ENCODE data around the gene CBL.
"Not testable (repeated sequence)": the region's sequence is repeated elsewhere in the genome, so short reads cannot be mapped to it uniquely, and the experiment has no call there.

CBL gene

DNA sequence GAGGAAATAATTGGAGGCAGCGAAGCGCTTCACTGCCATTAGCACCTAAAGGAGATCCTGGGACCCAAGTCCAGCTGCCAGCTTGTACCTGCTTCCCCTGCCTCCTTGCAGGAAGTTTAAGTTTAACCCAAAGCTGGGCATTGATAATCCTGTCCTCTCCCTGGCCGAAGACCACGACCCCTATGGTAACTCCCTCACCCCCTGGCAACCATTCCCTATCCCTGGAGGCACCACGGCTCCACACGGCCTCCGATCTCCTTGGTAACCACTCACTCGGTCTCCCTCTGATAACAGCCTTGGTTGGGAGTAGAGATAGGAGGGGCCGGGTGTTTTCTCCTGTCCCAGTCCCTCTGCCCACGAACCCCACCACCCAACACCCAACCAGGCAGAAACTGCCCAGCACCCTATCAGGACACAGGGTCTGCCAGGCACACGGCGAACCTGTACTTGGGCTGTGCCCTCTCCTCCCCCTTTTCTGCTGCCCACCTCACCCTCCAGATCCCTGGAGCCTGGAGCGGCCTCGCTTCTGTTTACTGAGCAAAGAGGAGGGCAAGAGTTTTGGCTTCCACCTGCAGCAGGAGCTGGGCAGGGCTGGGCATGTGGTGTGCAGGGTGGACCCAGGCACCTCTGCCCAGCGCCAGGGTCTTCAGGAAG lies 20.0 kb upstream of the CBL start:
- no peak for DNase-seq (ENCODE audit: low read depth)

DNA sequence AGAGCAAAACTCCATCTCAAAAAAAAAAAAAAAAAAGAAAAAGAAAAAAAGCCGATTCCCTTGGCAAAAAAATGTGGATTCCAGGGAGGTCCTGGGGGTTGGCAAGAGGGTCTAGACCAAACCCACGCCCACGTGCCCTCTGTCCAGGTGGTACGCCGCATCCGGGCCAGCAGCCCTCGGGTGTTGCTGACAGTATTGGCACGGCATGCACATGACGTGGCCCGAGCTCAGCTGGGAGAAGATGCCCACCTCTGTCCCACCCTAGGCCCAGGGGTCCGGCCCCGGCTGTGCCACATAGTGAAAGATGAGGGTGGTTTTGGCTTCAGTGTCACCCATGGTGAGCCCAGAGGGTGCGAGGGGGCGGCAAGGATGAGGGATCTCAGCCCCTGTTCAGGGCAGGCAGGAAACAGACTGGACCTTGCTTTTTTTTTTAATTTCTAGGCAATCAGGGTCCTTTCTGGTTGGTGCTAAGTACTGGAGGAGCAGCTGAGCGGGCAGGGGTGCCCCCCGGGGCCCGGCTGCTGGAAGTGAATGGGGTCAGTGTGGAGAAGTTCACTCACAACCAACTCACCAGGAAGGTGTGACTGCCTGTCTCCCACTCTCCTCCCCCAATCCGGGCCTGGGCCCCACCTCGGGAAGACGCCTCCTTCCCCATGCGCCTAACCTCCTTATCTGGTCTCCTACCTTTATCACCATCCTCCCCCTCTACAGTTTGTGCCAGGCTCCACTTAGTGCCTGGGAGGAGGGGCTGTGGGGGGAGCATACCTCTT lies 18.8 kb upstream of the CBL start:
- DNase-seq (ENCODE audit: low read depth) = no peak

DNA sequence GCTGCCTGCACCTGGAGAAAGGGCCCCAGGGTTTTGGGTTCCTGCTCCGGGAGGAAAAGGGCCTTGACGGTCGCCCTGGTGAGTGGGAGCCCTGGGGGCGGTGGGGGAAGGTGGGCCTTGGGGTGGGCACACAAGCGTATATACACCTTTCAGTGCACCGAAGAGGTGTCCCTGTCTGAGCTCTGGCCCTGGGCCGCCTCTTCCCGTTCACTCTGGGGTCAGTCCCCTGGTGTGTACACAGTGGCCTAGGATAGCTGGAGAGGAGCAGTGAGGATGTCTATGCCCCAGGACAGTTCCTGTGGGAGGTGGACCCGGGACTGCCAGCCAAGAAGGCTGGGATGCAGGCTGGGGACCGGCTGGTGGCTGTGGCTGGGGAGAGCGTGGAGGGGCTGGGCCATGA lies 18.1 kb upstream of the CBL start:
- DNase-seq (ENCODE audit: low read depth) = no peak

DNA sequence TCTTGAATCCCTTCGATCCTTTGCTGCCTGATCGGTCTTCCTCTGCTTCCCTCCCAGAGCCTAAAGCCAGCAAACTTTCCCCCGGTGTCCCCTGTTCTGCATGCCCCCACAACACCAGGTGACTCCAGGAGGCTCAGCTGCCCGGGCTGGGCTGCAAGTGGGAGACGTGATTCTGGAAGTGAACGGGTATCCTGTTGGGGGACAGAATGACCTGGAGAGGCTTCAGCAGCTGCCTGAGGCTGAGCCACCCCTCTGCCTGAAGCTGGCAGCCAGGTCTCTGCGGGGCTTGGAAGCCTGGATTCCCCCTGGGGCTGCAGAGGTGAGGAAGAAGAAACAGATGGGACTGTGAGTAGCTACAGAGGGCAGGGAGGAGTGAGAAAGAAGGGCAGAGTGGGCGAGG lies 17.3 kb upstream of the CBL start:
- no peak for DNase-seq (ENCODE audit: low read depth)

DNA sequence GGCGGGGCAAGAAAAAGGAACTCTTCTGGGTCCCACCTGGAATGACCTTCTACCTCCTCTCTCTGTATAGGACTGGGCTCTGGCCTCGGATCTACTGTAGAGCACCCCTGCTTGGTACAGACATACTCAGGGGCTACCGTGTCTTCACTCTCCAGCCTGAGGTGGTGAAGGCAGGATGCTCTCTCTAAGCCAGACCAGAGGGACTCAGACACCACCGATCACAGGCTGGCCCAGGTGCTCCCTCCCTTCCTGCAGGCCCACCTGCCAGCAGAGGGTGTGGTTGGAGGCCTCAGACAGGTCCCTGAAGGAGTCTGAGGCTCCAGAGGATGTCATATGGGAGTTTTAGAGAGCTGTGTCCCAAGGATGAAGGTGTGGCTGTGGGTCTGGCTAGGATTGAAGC lies 16.7 kb upstream of the CBL start:
- DNase-seq (ENCODE audit: low read depth) = no peak

DNA sequence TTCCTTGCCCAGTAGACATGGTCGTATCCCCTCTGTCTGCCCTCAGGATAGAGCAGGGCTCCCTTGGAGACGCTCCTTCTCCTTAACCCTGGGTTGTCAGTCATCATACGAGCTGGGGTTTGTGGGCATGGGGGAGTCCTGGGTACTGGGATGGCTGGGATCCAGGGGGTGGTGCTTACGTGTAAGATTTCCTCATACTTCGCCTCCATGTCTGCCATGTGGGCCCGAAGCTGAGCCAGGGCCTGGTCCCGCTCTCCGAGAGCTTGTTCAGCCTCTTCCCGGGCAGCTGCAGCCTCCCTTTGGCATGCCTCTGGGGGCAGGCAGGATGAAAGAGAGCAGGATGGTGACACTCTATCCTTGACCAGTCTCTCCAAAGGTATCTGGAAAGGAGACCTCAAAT lies 15.6 kb upstream of the CBL start:
- no peak for DNase-seq (ENCODE audit: low read depth)

DNA sequence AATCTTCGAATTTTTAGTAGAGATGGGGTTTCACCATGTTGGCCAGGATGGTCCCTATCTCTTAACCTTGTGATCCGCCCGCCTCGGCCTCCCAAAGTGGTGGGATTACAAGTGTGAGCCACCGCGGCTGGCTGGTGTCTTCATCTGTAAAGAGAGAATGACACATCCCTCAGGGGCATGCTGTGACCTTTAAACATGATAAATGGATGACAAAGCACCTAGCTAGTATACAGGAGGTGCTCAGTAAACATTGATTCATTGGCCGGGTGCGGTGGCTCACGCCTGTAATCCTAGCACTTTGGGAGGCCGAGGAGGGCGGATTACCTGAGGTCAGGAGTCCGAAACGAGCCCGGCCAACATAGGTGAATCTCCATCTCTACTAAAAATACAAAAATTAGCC lies 14.9 kb upstream of the CBL start:
- DNase-seq (ENCODE audit: low read depth) = not testable (repeated sequence)

DNA sequence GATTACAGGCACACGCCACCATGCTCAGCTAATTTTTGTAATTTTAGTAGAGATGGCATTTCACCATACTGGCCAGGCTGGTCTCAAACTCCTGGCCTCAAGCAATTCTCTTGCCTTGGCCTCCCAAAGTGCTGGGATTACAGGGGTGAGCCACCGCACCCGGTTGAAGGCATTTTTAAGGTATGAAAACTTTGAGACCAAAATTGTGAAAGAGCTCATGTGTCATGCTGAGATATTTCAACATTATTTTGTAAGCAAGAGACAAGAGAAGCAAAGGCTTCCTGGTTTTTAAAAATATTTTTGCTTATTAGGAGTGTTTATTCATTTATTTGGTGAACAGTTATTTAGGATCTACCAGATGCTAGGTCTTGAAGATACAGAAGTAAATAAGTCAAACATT lies 14.0 kb upstream of the CBL start:
- DNase-seq (ENCODE audit: low read depth) = no peak

DNA sequence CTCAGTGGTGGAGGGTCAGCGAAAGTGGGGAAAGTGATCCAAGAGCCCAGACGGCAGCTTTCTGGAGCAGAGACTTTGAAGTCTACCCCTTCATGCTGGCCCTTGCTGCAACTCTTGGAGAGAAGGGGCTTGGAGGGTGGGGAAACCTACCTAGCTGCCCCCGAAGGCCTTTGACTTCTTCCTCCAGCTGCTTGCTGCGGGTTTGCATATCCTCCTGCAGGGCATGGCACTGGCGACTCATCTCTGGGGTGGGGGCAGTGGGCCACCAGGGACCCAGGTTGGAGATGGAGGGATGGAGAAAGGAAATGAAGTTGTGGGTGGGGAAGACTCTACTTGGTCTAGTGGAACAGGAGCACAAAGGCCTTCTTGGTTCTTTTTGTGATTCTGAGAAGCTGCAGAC lies 13.1 kb upstream of the CBL start:
- no peak for DNase-seq (ENCODE audit: low read depth)

DNA sequence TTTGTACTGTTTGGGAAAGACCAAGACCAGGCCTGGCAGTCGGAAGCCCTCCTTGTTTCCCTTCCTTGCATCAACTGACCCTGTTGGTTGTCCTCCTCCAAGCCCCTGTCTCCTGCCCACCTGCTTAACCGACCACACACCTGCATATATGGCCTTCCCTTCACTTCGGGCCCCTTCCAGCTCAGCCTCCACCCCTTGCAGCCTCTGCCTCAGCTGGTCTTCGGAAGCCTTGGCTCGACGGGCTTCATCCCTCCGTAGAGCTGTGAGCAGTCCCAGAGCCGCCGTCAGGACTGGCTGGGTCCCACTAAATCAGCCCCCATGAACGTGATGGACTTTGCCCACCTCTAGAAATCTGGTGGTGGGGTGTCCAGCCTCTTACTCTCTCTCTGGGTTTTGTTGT lies 12.5 kb upstream of the CBL start:
- DNase-seq (ENCODE audit: low read depth) = no peak

DNA sequence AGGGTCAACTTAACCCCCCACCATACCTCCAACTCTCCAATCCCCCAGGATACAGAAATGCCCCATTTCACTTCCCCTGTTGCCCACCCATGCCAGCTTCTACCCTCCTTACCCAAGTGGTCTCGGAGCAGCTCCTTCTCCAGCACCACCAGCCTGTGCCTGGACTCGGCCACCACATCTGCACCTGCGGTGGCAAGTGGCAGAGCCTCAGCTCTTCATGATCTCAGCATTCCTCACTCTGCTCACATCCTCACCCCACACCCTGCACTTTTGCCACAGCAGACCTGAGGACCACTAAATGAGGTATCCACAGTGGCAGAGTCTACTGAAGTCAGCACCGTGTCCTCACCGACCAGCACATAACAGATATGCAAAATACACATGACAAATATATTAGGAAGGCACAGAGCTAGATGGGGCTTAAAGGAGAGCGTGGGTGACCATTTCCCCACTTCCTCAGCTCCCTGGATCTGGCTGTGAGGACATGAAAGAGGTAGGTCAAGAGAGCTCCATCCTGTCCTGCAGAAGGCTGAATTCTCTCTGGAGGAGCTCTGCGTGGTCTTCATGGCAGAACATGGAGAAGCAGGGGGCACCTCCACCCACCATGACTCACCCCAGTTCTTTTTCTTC lies 11.2 kb upstream of the CBL start:
- DNase-seq (ENCODE audit: low read depth) = no peak

DNA sequence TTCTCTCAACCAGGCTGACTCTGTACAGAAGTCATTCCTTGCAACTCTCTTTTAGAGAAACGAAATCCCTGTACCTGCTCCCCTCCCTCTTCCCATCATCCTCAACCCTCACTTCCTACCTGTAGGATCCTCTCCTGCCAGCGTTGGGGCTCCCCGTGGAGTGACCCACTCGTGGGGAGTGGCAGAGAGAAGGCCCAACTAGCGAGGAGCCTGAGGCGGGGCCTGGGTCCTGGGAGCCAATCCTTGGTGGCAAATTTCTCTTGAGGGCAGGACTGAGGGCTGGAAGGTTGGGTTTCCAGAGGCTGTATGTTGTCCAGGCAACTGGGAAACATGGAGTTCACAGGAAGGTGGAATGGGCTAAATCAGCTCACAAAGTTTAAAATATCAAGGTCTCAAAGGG lies 10.5 kb upstream of the CBL start:
- DNase-seq (ENCODE audit: low read depth) = no peak

DNA sequence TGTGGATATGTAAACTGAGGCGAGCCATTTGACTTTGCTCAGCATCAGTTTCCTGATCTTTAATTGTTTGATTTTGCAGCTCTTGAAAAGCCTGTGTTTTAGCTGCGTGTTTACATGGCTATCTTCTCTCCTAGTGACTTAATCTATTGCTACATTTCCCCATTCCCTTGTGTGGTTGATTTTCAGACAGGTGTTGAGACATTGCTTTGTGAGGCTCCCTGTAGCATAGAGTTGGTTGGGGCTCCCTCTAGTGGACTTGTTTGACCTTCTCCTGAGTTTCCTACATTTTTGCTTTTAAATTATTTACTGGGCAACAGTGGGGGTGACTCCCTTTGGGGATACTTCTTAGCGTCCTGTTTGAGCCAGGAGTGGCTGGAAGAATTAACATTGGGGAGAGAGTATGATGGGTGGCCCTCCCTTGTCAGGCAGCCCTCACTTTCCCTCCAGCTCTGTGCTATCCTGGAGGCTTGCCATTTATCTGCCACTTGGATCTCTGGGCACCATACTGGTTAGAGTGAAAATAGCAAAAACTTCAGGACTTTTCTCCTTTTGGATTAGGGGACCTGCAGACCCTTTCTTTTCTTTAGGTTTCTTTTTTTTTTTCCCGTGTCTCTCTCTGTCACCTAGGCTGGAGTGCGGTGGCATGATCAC lies 9.2 kb upstream of the CBL start:
- peak; percentile 55 for DNase-seq (ENCODE audit: low read depth)

DNA sequence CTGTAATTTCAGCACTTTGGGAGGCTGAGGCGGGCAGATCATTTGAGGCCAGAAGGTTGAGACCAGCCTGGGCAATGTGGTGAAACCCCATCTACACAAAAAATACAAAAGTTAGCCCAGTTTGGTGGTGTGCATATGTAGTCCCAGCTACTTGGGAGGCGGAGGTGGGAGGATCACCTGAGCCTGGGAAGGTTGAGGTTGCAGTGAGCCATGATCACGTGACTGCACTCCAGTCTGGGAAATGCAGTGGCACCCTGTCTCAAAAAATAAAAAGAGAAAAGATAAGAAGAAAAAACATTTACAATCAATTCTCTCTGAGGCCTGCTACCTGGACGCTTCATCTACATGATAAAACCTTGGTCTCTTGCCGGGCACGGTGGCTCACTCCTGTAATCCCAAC lies 7.2 kb upstream of the CBL start:
- no peak for DNase-seq (ENCODE audit: low read depth)

DNA sequence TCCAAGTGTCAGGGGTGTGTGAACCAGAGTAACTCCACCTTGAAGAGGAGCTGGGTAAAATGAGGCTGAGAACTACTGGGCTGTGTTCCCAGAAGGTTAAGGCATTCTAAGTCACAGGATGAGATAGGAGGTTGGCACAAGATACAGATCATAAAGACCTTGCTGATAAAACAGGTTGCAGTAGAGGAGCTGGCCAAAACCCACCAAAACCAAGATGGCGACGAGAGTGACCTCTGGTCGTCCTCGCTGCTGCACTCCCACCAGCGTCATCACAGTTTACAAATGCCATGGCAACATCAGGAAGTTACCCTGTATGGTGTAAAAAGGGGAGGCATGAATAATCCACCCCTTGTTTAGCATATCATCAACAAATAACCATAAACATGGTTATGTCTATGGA lies 4.9 kb upstream of the CBL start:
- not testable (repeated sequence) for DNase-seq (ENCODE audit: low read depth)

DNA sequence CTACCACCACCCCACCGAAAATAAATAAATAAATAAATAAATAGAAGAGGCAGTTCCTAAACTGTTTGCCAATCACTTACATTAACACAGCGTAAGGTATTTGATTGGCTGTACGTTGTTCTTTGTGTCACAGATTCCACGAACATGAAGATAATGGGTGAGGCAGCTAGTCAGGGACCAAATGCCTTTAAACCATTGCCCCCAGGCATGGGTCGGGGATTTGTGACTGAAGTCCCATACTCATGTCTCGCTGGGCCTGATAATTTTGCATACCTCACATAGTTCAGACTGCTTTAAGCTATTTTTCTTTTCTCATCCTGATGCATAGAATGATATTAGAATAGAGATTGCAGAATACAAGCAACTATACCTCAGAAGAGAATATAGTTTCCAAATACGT lies 3.6 kb upstream of the CBL start:
- DNase-seq (ENCODE audit: low read depth) = no peak

DNA sequence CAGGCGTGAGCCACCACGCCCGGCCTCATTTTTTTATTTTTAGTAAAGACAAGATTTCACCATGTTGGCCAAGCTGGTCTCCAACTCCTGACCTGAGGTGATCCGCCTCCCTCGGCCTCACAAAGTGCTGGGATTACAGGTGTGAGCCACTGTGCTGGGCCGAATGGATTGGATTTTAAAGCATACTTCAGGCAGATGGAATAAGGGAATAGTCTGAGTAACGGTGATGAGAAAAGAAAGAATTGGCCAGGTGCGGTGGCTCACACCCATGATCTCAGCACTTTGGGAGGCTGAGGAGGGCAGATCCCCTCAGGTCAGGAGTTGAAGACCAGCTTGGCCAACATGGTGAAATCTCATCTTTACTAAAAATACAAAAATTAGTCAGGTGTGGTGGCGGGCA lies 2.1 kb upstream of the CBL start:
- DNase-seq (ENCODE audit: low read depth) = no peak

DNA sequence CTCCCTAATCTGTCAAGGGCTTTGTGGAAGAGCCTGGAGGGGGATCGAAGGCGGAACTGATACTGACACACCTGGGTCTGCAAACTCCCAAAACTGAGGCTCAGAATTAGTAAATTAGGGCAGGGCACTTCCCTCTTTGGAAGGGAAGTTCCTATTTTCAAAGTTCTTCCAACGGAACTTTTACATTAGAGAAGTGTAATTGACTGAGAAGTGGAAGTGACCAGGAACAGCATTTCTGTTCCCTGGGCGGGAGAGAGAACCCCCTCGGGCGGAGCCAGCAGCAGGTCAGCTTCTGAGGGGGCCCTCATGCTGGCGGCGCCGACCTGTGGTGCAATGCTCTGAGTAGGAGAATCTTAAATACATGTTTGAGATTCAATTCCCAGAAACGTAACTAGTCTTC lies 1.1 kb upstream of the CBL start:
- no peak for DNase-seq (ENCODE audit: low read depth)

DNA sequence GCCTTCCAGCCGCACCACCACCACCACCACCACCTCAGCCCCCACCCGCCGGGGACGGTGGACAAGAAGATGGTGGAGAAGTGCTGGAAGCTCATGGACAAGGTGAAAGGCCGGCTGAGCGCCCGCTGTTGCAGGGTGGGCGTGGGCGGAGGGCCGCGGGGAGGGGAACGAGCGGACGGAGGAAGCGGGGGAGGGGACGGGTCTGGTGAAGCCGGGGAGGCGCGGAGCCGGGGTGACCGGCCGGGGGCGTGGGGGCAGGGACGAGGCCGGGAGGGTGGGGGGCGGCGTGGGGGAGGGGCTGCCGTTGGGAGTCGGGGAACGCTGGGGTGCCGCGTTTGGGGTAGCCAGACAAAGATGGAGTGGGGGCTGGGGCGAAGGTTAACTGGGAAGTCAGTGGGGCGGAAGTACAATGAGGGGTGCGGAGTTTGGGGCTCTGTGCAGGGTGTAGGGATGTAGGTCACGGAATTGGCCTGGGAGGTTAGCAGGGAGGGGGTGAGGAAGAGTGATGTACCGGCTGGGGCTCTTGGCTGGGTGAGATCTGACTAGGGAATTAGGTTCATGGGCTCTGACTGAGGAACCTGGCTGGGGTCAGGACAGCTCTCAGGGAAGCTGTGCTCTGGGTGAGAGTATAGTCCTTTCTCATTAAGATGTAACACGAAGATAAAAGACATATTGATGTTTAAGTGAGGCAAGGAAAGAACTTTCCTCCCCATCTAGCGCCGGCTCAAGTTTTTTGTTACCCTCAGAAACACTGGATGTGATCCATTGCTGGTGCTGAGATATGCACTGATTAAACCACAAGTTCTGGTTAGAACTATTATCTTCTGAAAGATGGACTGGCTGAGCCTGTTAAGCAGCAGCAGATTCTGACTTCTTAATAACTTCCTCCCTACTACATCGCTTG lies 624 bp downstream of the CBL start:
- peak; percentile 18 for DNase-seq (ENCODE audit: low read depth)

DNA sequence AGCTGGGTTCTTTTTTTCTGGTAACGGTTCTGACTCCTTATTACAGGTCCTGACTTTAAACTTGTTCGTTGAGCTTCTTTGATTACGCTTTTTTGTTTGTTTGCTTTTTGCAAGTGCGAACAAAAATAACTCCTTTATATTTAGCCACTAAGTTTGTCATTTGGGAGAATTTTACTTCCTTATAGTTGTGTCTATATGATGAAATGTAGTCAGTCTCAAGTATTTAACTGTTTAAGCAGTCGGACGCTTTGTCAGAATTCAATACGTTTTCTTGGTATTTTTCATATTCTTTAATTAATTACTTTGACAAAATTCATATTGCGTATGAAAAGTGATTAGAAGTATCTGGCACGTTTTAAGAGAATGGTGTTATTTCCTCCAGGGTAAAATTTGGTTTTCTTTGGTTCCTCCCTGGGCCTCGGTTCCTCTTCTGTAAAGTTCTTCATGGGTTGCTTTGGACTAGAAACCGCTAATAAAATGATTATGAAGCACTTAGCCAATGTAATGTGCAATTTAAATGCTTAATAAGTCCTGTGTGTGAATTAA lies 1.3 kb downstream of the CBL start:
- DNase-seq (ENCODE audit: low read depth) = no peak

DNA sequence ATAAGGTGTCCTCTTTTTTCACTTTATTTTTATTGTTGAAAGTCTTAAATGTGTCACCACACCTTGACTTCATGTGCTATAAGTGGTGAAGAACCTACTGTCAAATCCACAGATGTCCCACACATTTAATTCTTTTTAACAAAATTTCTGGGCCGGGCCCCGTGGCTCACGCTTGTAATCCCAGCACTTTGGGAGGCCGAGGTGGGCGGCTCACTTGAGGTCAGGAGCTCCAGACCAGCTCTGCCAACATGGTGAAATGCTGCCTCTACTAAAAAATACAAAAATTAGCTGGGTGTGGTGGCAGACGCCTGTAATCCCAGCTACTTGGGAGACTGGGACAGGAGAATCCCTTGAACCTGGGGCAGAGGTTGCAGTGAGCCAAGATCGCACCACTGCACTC lies 3.0 kb downstream of the CBL start:
- no peak for DNase-seq (ENCODE audit: low read depth)

DNA sequence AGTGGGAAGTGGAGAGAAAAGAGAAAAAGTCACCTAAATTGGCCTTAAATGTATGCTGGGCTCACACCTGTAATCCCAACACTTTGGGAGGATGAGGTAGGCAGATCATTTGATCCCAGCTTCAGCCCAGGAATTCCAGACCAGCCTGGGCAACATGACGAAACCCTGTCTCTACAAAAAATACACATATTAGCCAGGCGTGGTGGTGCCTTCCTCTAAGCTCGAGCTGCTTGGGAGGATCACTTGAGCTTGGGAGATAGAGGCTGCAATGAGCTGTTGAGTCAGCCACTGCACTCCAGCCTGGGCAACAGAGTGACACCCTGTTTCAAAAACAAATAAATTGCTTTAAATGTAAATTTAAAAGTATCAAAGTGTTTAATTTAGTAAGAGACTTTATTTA lies 3.9 kb downstream of the CBL start:
- DNase-seq (ENCODE audit: low read depth) = no peak
